NT2/D1 (cell line): Measurements from ENCODE around the gene NFIX.

Source experiments
- SUZ12 ChIP-seq: IDR thresholded peaks from 2 replicates; pipeline ENCODE4 v1.6.1; 2011; ENCODE audit not compliant: insufficient read length, insufficient read depth; ENCODE audit errors: extremely low read depth
- YY1 ChIP-seq: IDR thresholded peaks from 2 replicates; pipeline ENCODE4 v1.6.1; 2011; ENCODE audit not compliant: insufficient read length, insufficient read depth
- ZNF274 ChIP-seq: IDR thresholded peaks from 2 replicates; pipeline ENCODE4 v1.6.1; 2011; ENCODE audit warnings: mild to moderate bottlenecking, low read depth, low read length

DNA sequence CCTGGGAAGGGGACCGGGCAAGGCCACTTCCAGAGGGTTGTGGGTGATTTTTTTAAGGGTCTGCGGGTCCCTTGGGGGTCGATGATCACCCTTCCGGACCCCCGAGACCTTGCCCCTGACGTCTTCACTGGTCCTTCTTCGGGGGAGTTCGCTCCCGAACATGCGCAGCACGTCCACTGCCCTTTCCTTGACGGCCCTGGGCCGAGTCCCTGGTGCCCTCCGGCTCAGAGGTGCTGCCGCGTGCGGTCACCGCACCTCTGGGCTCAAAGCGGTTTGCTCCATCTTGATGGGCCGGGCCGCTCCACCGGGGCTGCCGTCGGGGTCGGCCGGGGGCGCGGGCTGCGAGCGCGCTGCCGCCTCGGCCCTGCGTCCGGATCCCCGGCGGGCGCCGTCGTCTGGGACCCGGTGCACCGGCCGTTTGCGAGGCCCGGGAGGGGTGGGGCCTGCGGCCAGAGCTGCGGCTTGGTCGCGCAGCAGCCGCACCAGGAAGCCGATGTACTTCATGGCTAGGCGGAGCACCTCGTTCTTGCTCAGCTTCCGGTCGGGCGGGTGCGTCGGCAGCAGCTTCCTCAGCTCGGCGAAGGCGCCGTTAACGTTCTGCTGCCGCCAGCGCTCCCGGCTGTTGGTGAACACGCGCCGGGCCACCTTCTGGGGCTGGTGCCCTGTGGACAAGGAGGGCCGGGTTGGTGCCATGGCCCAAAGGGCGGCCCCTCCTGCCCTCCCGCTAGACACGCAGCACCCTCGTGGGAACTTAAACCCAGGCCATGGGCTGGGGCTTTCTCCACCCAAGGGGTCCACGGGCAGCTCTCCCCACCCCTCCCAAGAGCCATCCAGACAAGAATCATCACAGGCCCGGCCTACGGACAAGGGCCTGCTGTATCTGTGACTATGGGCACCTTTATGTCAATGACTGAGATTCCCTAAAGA, 104.1 kb downstream of the NFIX start:
- TF ChIP-seq ZNF274 = no peak
- no peak for TF ChIP-seq YY1
- no peak for TF ChIP-seq SUZ12
